IPS-15b (cell line): ENCODE results near the gene MRPL19.

Experiments used
- H3K27me3 ChIP-seq: one replicate; pipeline ENCODE4 v1.6.1; 2013; ENCODE audit warnings: low read length; ENCODE audit not compliant: control insufficient read depth, insufficient read depth
- H3K36me3 ChIP-seq: one replicate; pipeline ENCODE4 v1.6.1; 2013; ENCODE audit warnings: low read length; ENCODE audit not compliant: control insufficient read depth, insufficient read depth
- H3K4me1 ChIP-seq: one replicate; pipeline ENCODE4 v1.6.1; 2013; ENCODE audit warnings: mild to moderate bottlenecking, low read length; ENCODE audit not compliant: control insufficient read depth, insufficient read depth
- H3K4me3 ChIP-seq: one replicate; pipeline ENCODE4 v1.5.1; 2013; ENCODE audit warnings: low read depth, low read length
- H3K9ac ChIP-seq: one replicate; pipeline ENCODE4 v1.6.1; 2013; ENCODE audit warnings: low read depth, mild to moderate bottlenecking, low read length
- H3K9me3 ChIP-seq: one replicate; pipeline ENCODE4 v1.6.1; 2013; ENCODE audit warnings: mild to moderate bottlenecking, low read length; ENCODE audit not compliant: control insufficient read depth, insufficient read depth

Gene MRPL19

DNA sequence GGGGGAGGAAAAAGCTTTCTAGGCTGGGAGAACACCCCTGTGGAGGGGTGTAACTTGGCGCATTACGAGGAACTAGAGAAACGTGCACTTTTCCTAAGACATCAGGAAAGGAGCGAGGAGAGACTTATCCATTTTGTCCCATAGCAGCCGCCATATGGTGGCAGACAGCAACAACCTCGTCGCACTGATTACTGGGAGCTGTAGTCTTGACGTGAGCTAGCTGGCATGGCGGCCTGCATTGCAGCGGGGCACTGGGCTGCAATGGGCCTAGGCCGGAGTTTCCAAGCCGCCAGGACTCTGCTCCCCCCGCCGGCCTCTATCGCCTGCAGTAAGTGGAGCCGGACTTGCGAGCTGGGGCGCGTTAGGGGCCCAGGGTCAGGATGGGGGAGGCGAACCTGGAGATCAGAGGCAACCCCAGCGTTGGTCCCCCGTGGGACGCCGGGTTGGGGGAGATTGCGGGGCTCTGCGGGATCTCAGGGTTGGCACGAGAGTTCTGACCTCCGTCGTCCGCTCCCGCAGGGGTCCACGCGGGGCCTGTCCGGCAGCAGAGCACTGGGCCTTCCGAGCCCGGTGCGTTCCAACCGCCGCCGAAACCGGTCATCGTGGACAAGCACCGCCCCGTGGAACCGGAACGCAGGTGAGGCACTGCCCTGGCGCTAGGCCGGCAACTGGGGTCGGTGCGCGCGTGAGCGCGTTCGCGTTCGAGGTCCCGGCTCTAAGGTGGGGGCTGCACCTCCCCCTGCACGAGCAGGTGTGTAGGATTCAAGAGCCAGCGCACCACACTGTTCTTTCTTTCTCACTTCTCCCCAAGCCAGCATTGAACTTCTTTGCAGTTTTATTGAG is at the start of gene MRPL19:
Gene MRPL19, plus strand, starts transcription at position 201 of the 843 bp plus-strand sequence. Its CDS starts 25 bp downstream, at position 226.
- H3K4me3 ChIP-seq: peak within 1 kb of the TSS; percentile 93
- peaks cover 2% of the 10 kb centered on the region for H3K4me1 ChIP-seq
- H3K36me3 ChIP-seq: peaks cover 13% of the 10 kb centered on the region
- no peaks in the 10 kb centered on the region for H3K27me3 ChIP-seq
- peak within 1 kb of the TSS; percentile 93 for H3K9ac ChIP-seq
- H3K9me3 ChIP-seq: no peaks in the 10 kb centered on the region

DNA sequence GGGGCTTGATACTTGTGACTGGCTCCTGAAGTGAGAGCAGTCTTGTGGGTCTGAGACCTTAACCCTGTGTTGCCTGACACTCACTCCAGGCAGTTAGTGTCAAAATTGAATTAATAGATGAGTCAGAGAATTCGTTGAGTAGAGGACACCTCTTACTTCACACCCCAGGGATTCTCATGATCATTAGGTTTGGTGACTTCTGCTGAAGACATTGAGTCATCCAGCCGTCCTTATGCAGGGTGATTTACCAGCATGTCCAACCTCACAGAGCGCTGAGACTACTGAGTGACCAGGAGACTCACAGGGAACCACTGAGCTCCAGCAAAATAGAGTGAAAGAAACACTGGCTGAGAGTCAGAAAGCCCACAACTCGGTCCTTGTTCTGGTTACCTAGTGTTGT is 49.8 kb upstream of the MRPL19 start:
- H3K4me3 ChIP-seq: no peak overlapping the region
- H3K36me3 ChIP-seq: no peaks in the 10 kb centered on the region
- no peaks in the 10 kb centered on the region for H3K9me3 ChIP-seq
- no peak overlapping the region for H3K9ac ChIP-seq
- no peaks in the 10 kb centered on the region for H3K4me1 ChIP-seq
- H3K27me3 ChIP-seq: no peaks in the 10 kb centered on the region

DNA sequence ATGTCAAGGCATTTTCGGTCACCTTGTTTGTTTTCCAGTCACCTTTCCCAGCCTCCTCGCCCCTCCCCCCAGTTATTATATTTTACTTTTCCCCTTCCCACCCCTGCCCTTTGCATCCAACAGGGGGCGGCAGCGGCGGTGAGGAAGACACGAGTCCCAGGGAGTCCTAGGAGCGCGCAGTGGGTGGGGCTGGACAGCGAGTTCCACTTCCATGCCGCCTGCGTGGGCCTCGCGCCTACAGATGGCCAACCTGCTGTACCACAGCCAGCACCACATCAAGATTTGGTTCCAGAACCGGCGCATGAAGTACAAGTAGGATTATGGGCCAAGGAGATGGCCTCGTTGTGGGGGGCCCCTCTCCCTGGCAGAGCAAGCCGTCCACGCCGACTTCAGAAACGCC is 48.6 kb upstream of the MRPL19 start:
- no peaks in the 10 kb centered on the region for H3K4me1 ChIP-seq
- H3K36me3 ChIP-seq: no peaks in the 10 kb centered on the region
- no peak overlapping the region for H3K4me3 ChIP-seq
- no peak overlapping the region for H3K9ac ChIP-seq
- no peaks in the 10 kb centered on the region for H3K27me3 ChIP-seq
- no peaks in the 10 kb centered on the region for H3K9me3 ChIP-seq

DNA sequence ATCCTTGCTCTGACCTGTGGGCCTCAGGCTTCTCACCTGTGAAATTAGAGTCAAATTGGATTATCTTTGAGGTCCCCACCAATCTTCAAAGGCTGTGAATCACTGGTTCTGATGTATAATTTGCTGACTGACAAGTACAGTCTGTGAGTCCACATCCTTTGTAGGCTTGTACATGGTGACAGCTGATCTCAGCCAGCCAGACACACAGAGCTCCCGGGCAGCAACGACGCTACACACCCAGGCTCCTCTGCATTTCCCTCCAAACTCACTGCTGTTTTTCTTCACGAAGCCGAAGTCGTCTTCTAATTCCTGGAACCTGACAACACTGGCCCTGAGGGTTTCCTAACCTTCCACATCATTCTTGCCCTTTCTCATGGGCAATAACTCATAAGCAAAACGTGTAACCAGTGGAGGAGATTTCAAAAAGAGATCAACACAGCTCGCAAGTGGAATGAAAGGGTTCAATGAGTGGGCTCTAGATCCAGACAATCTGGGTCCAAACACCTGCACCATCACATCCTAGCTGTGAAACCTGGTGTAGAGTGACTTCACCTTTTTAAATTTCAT is 47.9 kb upstream of the MRPL19 start:
- Histone ChIP-seq H3K9me3 (no peaks in the 10 kb centered on the region), H3K4me3 (no peak overlapping the region), H3K27me3 (no peaks in the 10 kb centered on the region), H3K9ac (no peak overlapping the region), H3K36me3 (no peaks in the 10 kb centered on the region), H3K4me1 (no peaks in the 10 kb centered on the region)

DNA sequence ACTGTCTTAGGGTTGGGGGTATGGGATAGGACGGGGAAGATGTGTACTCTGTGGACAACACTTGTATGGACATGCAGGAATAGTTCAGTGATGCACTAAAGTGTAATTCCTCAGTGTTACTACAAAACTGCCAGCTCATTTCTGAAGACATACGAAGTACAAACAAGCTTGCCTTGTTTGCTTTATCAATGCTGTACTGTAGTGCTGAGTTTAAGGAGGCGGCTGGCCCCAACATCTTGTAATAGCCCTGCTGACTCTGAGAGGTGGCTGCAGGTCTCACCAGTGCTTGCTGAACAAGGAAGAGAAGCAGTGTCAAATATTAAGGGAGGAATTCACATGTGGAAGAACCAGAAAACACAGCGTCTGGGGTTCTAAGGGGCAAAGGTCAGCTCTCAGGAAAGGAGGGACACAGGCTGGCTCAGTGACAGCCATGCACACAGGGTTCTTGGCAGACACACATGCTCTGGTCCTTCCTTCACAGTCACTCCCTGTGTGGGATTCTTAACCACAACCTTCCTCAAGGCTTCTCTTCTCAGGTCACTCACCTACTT is 46.0 kb upstream of the MRPL19 start:
- Histone ChIP-seq H3K4me1 (no peaks in the 10 kb centered on the region), H3K9me3 (no peaks in the 10 kb centered on the region), H3K9ac (no peak overlapping the region), H3K27me3 (no peaks in the 10 kb centered on the region), H3K4me3 (no peak overlapping the region), H3K36me3 (no peaks in the 10 kb centered on the region)

DNA sequence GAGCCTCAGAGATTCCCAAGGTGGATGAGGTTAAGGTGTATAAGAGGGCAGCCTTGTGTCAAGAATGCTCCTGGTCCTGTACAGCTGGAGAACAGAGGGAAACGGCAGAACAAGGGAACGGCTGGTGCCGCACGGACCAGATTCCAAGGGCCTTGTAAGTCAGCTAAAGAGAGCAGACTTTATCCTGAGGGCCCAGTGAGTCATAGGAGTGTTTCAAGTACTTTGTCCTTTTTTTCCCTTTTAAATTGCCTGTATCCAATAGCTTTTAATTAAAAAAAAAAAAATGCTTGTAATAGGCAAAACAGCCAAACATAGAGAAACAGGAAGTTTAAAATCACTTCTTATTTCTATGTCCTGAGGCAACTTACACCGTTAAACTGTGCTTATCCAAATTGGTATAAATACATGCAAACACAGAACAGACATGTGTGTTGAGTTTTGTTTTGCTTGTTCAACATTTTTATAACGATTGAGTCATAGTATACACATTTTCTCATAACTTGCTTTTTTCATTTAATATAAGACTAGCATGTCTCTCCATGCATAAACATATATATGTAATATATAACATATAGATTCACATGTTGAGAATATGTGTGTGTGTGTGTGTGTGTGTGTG is 43.8 kb upstream of the MRPL19 start:
- H3K9me3 ChIP-seq: no peaks in the 10 kb centered on the region
- no peaks in the 10 kb centered on the region for H3K4me1 ChIP-seq
- H3K36me3 ChIP-seq: no peaks in the 10 kb centered on the region
- no peak overlapping the region for H3K9ac ChIP-seq
- H3K27me3 ChIP-seq: no peaks in the 10 kb centered on the region
- H3K4me3 ChIP-seq: no peak overlapping the region

DNA sequence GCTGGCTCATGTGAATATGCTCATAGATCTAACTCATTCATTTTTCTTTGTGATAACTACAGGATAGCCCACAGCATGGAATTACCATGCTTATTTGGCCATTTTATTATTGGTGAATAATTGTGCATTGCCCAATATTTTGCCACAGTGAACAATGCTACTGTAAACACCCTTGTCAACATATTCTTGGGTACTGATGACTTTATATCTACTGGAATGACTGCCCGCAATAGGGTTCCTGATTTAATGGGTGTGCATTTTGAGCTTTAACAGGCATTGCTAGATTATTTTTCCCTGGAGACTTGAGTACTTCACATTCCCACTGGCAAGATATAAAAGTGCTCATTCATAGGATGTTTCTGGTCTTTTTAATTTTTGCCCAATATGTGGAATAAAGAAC is 43.1 kb upstream of the MRPL19 start:
- Histone ChIP-seq H3K4me3 (no peak overlapping the region), H3K9me3 (no peaks in the 10 kb centered on the region), H3K4me1 (peaks cover 3% of the 10 kb centered on the region), H3K36me3 (no peaks in the 10 kb centered on the region), H3K27me3 (no peaks in the 10 kb centered on the region), H3K9ac (no peak overlapping the region)

DNA sequence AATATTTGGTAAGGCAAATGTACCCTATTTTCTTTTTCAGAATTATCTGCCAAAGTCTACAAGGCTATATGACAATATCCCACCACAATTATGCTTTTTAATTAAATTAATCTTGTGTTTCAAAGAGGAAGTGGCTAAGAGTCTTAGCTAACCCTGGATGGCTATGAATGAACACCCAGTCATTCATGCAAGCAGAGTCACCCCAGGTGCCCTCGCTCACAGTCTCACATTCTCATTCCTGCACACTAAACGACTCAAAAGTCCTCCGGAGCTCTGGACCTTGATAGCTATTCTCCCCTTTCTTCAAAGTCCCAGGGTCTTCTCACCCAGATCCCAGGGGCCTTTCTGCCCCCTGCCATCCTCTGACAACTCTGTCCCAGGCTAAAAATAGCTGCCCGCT is 42.1 kb upstream of the MRPL19 start:
- Histone ChIP-seq H3K27me3 (no peaks in the 10 kb centered on the region), H3K4me3 (no peak overlapping the region), H3K4me1 (peaks cover 6% of the 10 kb centered on the region), H3K9ac (no peak overlapping the region), H3K9me3 (no peaks in the 10 kb centered on the region), H3K36me3 (no peaks in the 10 kb centered on the region)

DNA sequence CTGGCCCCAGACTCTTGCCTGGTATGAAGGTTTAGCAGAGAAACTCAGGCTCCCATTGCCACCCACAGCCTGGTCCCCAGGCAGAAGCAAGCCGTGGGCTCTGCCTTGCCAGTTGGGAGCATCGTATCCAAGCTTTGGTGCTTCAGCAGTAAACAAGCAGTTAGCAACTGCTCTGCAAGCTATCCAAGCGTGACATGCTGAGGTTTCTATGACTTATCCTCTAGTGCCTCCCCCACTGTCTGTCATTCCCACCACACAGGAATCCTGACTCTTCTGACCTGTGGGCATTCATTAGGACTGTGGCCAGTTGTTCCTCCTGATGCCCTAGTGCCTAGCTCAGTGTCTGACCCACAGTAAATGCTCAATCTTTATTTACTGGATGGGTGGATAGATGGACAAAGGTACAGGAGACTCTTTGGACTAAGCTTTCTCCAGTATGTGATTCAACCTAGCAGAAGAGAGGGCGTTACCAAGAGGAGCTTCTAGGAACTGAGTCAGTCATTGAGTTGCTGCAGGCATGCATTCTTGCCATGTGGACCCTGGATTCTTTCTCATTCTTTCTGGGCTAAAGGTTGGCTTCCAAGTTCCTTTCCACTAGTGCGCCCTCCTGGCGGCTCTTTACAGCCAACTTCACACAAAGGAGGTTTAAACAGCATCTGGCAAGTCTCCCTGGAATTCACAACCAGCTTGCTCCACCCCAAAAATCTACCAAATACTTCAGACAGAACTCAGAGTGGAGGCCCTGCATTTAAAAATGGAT is 40.6 kb upstream of the MRPL19 start:
- peaks cover 6% of the 10 kb centered on the region for H3K4me1 ChIP-seq
- peaks cover 3% of the 10 kb centered on the region for H3K27me3 ChIP-seq
- H3K36me3 ChIP-seq: no peaks in the 10 kb centered on the region
- no peak overlapping the region for H3K4me3 ChIP-seq
- H3K9ac ChIP-seq: no peak overlapping the region
- no peaks in the 10 kb centered on the region for H3K9me3 ChIP-seq

DNA sequence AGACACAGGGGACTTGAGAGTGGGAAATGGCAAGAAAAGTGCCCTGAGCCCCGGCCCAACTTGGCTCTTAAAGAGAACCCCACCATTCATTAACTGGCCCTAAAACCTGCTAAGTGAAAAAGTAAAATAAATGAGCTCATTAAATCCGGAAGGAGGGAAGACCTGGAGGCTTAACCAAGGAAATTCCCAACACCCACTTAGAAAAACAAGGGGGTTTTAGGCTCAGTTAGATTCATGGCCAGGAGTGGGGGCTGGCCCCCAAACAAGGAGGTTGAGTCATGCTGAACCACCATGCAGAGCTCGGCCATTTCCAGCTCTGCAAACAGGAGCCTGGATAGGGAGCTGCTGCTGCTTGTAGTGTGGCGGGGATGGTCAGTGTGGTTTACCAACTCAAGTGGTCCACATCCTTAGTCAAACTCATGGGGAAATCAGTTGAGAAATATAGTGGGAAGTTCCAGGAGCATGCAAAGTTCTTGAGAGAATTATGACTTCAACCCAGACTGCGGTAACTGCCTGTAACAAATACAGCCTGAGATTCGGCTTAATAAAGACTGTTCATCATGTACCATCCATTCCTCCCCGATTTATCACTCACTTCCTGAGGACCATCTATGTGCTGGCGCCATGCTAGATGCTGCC is 39.7 kb upstream of the MRPL19 start:
- Histone ChIP-seq H3K36me3 (no peaks in the 10 kb centered on the region), H3K27me3 (peaks cover 3% of the 10 kb centered on the region), H3K9me3 (no peaks in the 10 kb centered on the region), H3K9ac (no peak overlapping the region), H3K4me1 (peaks cover 6% of the 10 kb centered on the region), H3K4me3 (no peak overlapping the region)

DNA sequence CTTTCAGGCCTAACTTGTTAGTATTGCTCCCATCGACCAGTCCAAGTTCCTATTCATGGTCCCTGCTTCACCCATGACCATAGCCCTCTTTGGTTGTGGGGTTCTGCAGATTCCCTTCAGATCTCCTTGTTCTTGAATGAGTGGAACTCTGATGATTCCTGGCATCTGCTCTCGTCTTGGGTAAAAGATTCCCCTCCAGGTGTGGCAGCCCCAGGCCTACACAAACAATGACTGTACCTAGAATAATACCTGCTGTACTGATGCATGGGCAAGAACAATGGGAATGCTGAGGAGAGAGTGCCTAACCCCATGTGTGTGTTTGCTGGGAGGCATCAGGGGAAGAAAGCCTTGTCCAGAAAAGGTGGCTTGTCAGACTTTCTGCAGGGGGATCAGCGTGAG is 39.2 kb upstream of the MRPL19 start:
- Histone ChIP-seq H3K9ac (no peak overlapping the region), H3K9me3 (no peaks in the 10 kb centered on the region), H3K4me3 (no peak overlapping the region), H3K4me1 (peaks cover 6% of the 10 kb centered on the region), H3K27me3 (peaks cover 3% of the 10 kb centered on the region), H3K36me3 (no peaks in the 10 kb centered on the region)
